ENCODE results near the gene MCF2. TPM values are rescaled to one million over a fixed set of nuclear protein-coding genes. Genes with fewer than 3 reads are reported as not detected.

Gene MCF2
- total RNA-seq, 2 experiments from 2014 or later, result 0.89 to 1.1 TPM

DNA sequence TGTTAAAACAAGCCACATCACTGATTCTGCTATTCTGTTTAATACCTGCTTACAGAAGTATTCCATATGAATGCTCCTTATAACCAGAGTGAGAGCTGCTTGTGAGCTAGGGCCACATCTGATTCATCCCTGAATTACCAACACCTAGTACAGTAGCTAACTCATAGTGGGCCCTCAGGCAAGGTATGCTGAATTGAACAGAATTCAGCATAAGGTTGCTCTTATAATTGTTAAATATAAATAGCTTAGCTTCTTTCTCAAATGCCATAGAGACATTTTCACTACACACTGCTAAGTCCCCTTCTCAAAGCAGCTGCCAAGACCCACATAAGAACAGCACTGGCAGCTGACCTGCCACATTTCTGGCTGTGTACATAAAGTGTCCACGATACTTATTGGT, 27.0 kb upstream of the MCF2 start:
- Histone ChIP-seq H3K4me1 (ENCODE audit: insufficient read depth, low read length) (no peaks in the 10 kb centered on the region), H3K9me3 (ENCODE audit: control insufficient read depth in 1 of 2, insufficient read depth in 1 of 2, low read length in 2 of 2) (no peaks in the 10 kb centered on the region), H3K27ac (ENCODE audit: low read depth in 1 of 2, low read length in 2 of 2) (no peak overlapping the region), H3K4me3 (ENCODE audit: low read length) (no peak overlapping the region), H3K36me3 (ENCODE audit: insufficient read depth, low read length) (peaks cover 11% of the 10 kb centered on the region), H3K27me3 (ENCODE audit: control insufficient read depth in 1 of 2, insufficient read depth in 2 of 2, low read length in 2 of 2) (no peaks in the 10 kb centered on the region)
- no peak overlapping the region for H3K27ac Mint-ChIP-seq
- TF ChIP-seq, protein P1, sequence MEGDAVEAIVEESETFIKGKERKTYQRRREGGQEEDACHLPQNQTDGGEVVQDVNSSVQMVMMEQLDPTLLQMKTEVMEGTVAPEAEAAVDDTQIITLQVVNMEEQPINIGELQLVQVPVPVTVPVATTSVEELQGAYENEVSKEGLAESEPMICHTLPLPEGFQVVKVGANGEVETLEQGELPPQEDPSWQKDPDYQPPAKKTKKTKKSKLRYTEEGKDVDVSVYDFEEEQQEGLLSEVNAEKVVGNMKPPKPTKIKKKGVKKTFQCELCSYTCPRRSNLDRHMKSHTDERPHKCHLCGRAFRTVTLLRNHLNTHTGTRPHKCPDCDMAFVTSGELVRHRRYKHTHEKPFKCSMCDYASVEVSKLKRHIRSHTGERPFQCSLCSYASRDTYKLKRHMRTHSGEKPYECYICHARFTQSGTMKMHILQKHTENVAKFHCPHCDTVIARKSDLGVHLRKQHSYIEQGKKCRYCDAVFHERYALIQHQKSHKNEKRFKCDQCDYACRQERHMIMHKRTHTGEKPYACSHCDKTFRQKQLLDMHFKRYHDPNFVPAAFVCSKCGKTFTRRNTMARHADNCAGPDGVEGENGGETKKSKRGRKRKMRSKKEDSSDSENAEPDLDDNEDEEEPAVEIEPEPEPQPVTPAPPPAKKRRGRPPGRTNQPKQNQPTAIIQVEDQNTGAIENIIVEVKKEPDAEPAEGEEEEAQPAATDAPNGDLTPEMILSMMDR (IDR thresholded peaks at IDR 0.05), result no peak
- H3K36me3 Mint-ChIP-seq (ENCODE audit: low read depth), result peaks cover 58% of the 10 kb centered on the region
- no peaks in the 10 kb centered on the region for H3K27me3 Mint-ChIP-seq
- ATAC-seq (ENCODE audit: poor library complexity) (no peak), DNase-seq (no peak)
- peaks cover 13% of the 10 kb centered on the region for H3K4me1 Mint-ChIP-seq (ENCODE audit: low read depth)
- intact Hi-C loops (cut with DNase I, micrococcal nuclease), result no loop called here
- H3K9me3 Mint-ChIP-seq, result no peaks in the 10 kb centered on the region
- ChIA-PET CTCF (no interaction called here), POLR2A (no interaction called here)
- H3K4me3 Mint-ChIP-seq, result no peak overlapping the region

GRCh38 chrX:139725720-139726119, 17.8 kb upstream of the MCF2 start:
- CTCF ChIA-PET, result no interaction called here
- H3K27ac Mint-ChIP-seq, result no peak overlapping the region
- TF ChIP-seq, protein P1 (IDR thresholded peaks at IDR 0.05), result no peak
- Histone ChIP-seq H3K36me3 (ENCODE audit: insufficient read depth, low read length) (no peaks in the 10 kb centered on the region), H3K4me1 (ENCODE audit: insufficient read depth, low read length) (no peaks in the 10 kb centered on the region), H3K9me3 (ENCODE audit: control insufficient read depth in 1 of 2, insufficient read depth in 1 of 2, low read length in 2 of 2) (no peaks in the 10 kb centered on the region), H3K27ac (ENCODE audit: low read depth in 1 of 2, low read length in 2 of 2) (no peak overlapping the region), H3K27me3 (ENCODE audit: control insufficient read depth in 1 of 2, insufficient read depth in 2 of 2, low read length in 2 of 2) (no peaks in the 10 kb centered on the region), H3K4me3 (ENCODE audit: low read length) (no peak overlapping the region)
- intact Hi-C loops (cut with DNase I, micrococcal nuclease), result no loop called here
- H3K4me3 Mint-ChIP-seq, result no peak overlapping the region
- no peaks in the 10 kb centered on the region for H3K4me1 Mint-ChIP-seq (ENCODE audit: low read depth)
- H3K27me3 Mint-ChIP-seq, result no peaks in the 10 kb centered on the region
- H3K9me3 Mint-ChIP-seq, result no peaks in the 10 kb centered on the region
- peaks cover 27% of the 10 kb centered on the region for H3K36me3 Mint-ChIP-seq (ENCODE audit: low read depth)
- DNase-seq, result no peak
- no peak for ATAC-seq (ENCODE audit: poor library complexity)
- POLR2A ChIA-PET, result no interaction called here

DNA sequence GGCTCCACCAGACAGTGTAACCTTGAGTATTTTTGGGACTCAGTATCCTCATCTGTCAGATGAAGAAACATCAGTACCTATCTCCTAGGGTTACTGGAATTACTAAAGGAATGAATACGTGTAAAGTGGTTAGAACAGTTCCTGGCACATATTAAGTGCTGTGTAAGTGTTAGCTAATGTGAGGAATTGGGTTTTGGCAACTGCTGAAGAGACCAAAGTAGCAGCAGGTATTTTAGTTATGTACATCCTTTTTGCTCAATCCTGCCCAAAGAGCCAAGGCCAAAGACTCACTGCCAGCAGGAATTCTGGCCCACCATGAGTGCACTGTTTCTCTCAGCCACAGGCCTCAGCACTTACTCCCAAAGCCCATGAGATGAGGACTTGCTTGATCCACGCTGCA, 16.7 kb upstream of the MCF2 start:
- Mint-ChIP-seq H3K9me3 (no peaks in the 10 kb centered on the region), H3K36me3 (ENCODE audit: low read depth) (peaks cover 21% of the 10 kb centered on the region), H3K27ac (no peak overlapping the region), H3K4me1 (ENCODE audit: low read depth) (no peaks in the 10 kb centered on the region), H3K4me3 (no peak overlapping the region), H3K27me3 (no peaks in the 10 kb centered on the region)
- Histone ChIP-seq H3K4me1 (ENCODE audit: insufficient read depth, low read length) (no peaks in the 10 kb centered on the region), H3K9me3 (ENCODE audit: control insufficient read depth in 1 of 2, insufficient read depth in 1 of 2, low read length in 2 of 2) (no peaks in the 10 kb centered on the region), H3K4me3 (ENCODE audit: low read length) (no peak overlapping the region), H3K27me3 (ENCODE audit: control insufficient read depth in 1 of 2, insufficient read depth in 2 of 2, low read length in 2 of 2) (no peaks in the 10 kb centered on the region), H3K27ac (ENCODE audit: low read depth in 1 of 2, low read length in 2 of 2) (no peak overlapping the region), H3K36me3 (ENCODE audit: insufficient read depth, low read length) (no peaks in the 10 kb centered on the region)
- ChIA-PET POLR2A (no interaction called here), CTCF (no interaction called here)
- ATAC-seq (ENCODE audit: poor library complexity), result no peak
- no peak for DNase-seq
- TF ChIP-seq, protein P1 (IDR thresholded peaks at IDR 0.05), result no peak
- intact Hi-C loops (cut with DNase I, micrococcal nuclease), result no loop called here

All from CD4-positive, alpha-beta T cell (primary cell).